Stimulated activated CD4-positive, alpha-beta T cell treated with anti-CD3 and anti-CD28 coated beads, Interleukin-2, amount 100 ng/mL, for 24 hours (primary cell): ENCODE results near the gene FGF1.
A peak's percentile ranks its signal among the peaks of the same experiment; 100 is the strongest.

Experiments
- DNase-seq, 2 donors: peaks; one replicate each; pipeline ENCODE4 v3.0.0-alpha.2; 2020

FGF1 gene

DNA sequence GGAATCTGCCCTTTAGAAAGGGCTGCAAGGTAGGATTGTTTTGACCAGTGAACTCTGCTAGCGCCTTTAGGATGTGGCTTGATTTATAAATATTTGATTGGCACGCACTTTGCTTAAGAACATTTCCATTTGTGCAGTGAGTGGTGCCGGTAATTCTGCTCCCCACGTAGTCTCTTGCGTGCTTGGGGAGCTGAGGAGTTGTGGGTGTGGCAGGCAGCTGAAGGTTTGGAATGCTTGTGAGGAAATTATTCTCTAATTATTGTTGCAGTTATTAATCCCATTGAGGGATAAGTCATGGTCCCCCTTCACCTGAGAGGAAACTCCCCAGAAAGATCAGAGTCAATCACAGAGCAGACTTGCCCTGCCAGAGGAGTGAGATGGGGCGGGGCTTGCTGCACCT lies 76.7 kb downstream of the FGF1 start:
- no peak for DNase-seq

DNA sequence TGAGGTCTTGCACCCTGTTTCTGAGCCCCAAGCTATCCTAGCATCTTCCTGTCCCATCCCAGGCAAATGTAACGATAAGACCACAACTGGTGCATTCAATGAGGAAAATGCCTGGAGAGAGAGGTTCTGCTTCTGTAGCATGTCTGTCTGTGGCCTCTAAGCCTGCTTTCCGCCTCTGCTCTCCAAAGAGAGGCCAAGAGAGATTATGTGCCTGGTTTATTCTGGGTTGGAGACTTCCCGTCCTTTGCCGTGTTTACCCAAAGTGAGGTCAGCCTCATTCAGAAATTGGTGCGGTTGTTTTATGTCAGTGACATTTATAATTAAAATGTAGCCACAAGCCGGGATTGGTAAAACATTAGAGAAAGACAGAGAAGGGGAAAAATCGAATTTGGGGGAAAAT lies 77.8 kb downstream of the FGF1 start:
- no peak for DNase-seq

- no peak for DNase-seq
Observed at GRCh38 chr5:142605611-142606010, 80.3 kb downstream of the FGF1 start.

- no peak for DNase-seq
Observed at GRCh38 chr5:142602720-142603245, 83.1 kb downstream of the FGF1 start.

- no peak for DNase-seq
Observed at GRCh38 chr5:142601432-142601831, 84.5 kb downstream of the FGF1 start.

DNA sequence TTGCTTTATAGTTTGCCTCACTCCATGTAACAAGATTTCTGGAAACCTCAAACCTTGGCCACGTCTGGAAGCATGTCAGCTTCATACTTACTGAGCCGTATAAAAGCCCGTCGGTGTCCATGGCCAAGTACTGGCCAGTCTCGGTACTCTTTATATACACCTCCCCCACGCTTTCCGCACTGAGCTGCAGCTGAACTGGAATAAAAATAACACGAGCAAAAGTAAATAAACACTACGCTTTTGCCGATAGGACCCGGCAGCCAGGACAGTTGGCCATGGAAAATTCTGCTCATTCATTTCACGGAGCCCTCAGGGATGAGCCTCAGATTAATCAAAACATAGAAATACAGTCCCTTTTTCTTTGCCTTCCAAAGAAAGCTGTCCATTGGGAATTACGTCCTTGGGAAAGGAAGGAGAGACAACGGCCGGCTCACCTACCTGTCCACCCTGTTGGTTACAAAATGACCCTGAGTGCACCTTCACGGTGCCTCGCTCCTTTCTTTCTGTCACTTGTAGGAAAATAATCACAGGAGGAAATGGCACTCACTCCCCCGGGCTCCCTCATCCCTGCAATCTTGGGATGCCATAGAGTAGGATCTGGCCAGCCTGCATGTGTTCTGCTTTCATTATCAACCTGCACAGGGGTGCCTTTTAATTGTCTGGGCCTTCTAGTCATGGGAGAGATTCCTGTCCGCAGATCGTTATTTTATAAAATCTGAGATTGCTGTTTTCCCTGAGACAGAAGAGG lies 85.1 kb downstream of the FGF1 start:
- no peak for DNase-seq

GRCh38 chr5:142600092-142600491 lies 85.8 kb downstream of the FGF1 start:
- DNase-seq: no peak

DNA sequence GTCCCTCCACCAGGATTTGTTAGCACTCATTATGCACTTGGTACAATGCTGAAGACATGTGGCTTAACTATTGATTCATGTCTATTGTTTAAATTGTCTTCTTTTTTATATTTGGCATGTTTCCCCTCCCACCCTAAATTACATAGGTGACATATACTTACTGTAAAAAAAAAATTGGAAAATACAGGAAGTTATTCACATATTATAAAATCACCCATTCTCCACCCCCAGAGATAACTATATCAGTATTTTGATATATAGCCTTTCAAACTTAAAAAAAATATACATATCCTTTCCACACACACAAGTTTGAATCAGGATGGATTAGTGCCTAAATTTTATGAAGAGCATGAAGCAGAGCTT lies 87.6 kb downstream of the FGF1 start:
- no peak for DNase-seq

DNA sequence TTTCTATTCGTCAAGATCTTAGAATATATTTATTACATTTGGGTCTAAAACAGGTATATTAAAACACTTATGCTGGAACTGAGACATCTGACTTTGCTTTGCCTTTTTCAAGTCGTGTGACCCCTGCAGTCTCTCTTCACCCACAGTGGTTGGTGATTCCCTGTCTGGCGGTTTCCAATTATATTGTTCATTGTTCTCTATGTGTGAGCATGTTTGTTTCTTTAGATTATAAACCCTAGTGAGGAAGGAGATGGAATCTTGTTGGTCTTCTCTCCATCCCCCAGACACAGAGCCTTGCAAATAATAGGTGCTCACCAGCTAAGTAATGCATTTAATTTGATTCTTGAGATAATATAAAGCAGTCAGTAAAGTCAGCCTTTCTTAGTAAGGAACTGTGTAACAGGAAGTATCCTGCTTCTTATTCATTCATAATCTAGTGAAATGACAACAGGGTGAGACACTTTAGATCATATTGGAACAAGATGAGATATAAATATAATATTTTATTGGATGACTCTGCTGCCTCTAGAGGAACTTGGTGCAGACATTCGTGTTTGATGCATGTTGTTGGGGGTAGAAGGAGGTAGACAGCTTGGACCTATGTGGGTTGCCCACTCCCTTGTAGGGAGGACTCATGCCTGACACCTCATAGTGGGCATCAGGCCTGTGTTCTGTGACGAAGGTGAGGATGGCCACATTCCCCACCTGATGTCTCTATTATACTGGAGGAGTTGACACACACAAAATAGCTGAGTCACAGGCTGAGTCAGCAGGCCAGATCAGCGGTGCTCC lies 88.1 kb downstream of the FGF1 start:
- DNase-seq: peak; percentile 34 to 38

- DNase-seq: no peak
Observed at GRCh38 chr5:142597025-142597424, 88.9 kb downstream of the FGF1 start.

DNA sequence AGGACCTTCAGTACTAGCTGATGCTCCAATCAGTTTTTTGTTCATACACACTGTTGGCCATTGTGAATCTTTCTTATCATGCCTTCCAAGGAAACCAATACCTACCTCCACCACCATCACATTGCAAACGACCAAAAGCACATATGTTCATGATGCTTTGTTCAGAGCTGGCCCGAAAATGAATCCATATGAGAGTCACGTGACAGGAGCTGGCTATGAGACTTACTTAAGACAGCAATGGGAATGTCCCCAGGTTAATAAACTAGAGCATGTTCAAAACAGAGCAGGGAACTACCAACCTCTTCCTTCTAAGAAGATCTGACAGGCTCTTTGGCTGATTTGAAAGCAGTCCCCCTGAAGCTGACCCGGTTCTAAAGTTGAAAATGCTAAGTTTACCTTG lies 93.5 kb downstream of the FGF1 start:
- DNase-seq: no peak

DNA sequence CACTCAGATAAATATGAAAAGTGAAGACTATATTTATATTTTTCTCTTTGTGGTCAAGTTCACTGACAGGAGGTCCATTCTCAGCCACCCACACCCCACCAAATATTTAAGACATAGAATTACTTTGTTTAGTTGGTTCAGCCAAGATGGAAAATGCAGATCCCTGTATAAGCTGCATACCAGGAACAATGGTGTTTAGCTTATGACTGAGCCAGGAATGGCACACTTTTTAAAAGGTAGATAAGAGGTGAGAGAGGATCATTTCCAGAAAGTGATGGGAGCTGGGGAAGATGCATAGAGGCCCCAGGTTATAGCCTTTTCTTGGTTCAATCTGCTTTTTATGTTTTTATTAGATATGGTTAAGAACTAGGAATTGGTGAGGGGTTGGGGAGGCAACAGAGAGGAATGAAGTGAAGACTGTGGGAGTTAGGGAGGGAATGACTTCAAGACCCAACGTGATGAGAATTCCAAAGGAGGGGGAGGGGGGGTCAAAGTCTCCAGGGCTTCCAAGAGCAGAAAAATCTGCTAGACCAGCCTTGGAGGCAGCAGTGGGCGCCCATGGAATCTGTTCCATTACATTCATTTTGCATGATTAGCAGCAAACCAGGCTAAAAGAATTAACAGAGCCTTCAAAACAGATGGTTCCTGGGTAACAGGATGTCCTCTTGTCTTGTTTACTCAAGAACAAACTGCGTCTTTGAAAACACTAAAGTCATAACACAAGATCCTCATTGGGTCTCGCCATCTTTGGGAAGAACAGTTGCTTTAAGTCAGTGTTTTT lies 95.2 kb downstream of the FGF1 start:
- no peak for DNase-seq

GRCh38 chr5:142589720-142590119 lies 96.2 kb downstream of the FGF1 start:
- DNase-seq: no peak

DNA sequence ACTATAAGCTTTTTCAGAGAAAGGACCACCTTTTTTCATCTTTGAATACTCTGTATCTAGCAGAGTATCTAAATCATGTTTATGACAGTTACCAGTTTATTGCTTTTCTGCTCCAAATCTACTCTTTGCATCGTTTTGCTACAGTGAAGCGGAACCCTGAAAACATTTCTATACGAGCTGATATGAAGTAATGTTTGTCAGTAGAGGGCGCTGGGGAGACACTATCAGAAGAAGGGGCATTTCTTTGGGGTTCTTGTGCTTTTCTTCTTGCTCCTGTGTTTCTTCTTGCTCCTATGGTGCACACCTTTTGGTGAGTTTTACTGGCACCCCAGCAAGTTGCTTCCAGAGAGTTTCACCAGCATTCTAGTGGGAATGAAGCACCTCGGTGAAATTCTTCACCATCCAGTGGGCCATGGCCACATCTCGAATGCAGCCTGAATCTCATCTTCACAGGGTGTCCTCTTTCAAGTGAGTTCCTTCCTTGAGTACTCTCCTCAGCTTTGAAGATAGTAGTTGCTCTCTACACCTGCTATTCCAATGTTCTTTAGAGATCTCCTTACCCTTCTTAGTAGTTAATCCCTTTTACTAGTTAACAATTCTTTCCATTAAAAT lies 98.4 kb downstream of the FGF1 start:
- peak in 1 of 2 donors; percentile 32 for DNase-seq

DNA sequence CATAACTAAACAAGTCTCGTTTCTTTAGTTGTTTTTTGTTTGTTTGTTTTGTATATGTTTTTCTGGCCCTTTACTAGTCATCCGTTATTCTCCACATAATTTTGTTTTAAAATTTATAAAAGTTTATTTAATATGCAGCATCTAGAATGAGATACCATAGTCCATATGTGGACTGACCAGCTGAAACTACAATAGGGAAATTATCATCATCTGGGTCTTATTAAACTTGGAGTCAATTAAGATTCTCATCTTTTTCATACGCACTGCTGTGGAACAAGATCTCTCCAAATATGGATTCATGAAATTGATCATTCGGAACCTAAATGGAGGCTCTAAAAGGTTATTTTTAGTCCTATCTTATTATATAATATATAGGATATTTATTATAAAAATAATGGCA lies 99.3 kb downstream of the FGF1 start:
- DNase-seq: no peak

- DNase-seq: no peak
Observed at GRCh38 chr5:142585451-142585850, 100.4 kb downstream of the FGF1 start.

DNA sequence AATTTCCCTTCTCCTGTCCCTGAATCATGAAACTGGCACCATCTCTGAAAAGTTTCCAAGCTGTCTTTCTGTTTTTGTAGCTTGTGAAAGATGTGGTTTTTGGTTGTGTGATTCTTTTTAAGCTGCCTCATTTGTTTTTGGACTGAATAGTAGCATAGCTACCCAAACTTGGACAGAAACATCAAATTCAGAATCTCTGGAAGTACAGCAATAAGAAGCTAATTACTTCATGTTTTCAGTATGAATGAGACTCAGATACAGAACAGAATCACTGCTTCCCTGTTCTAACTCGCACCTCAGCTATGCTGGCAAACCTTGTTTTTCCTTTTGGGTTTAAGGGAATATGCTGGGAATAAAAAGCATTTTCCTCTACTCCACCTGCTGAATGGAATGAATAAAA lies 101.0 kb downstream of the FGF1 start:
- no peak for DNase-seq

GRCh38 chr5:142578161-142578830 lies 107.6 kb downstream of the FGF1 start:
- DNase-seq: no peak

DNA sequence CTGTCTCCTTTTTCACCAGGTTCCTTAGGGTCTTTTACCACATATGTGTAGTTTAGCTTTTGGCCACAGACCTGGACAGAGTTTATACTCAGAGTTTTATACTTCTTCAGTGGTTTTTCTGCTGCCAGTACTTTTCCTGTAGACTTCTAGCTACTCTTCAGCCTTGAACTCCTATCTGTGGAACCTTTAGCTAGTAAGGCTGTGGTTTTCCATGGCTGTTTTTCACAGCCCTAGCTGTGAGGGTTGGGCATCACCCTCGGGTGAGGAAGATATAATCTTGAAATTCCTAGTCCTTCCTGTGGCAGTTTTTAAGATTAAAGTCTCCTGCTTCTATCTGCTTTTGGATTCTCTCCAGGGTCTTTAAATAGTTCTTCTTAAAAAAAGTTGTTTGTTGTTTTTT lies 109.1 kb downstream of the FGF1 start:
- DNase-seq: no peak

- no peak for DNase-seq
Observed at GRCh38 chr5:142576303-142576702, 109.6 kb downstream of the FGF1 start.

GRCh38 chr5:142572006-142572405 lies 113.9 kb downstream of the FGF1 start:
- no peak for DNase-seq

DNA sequence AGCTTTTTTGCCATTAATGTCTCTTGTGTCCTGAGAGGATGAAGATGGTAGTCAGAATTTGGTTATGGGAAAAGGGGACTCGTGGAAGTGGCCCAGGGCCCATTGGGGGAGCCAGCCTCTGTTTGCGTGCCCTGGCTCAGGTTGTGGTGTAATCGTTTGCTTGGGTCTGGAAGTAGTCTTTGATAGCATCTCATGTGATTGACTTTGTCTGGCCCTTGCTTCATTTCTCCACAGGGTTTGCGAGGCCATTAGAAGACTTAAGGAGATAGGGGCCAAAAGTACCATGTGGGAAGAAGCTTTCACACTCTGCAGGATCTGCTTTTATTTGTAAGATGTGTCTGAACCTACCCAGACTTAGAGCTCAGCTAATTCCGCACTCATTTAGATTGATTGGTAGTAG lies 114.5 kb downstream of the FGF1 start:
- no peak for DNase-seq

GRCh38 chr5:142569905-142570304 lies 116.0 kb downstream of the FGF1 start:
- no peak for DNase-seq
